Osteocyte (in vitro differentiated cells): Measurements from ENCODE around the gene USP34. TPM values are rescaled to one million over a fixed set of nuclear protein-coding genes. Genes with fewer than 3 reads are reported as not detected.

Experiments
- DNase-seq: peaks from one replicate; pipeline ENCODE4 v3.0.0; 2021; ENCODE audit warnings: mixed read lengths; ENCODE audit not compliant: unreplicated experiment; ENCODE audit errors: extremely low spot score
- H3K27ac Mint-ChIP-seq: one replicate; pipeline ENCODE4 v1.8.0; 2021; ENCODE audit warnings: mild to moderate bottlenecking, mixed read lengths; ENCODE audit not compliant: unreplicated experiment
- H3K27me3 Mint-ChIP-seq: one replicate; pipeline ENCODE4 v1.8.0; 2021; ENCODE audit warnings: mixed read lengths; ENCODE audit not compliant: unreplicated experiment
- H3K36me3 Mint-ChIP-seq: one replicate; pipeline ENCODE4 v1.8.0; 2021; ENCODE audit warnings: mixed read lengths; ENCODE audit not compliant: unreplicated experiment
- H3K4me1 Mint-ChIP-seq: one replicate; pipeline ENCODE4 v1.8.0; 2021; ENCODE audit warnings: mixed read lengths; ENCODE audit not compliant: unreplicated experiment
- H3K4me3 Mint-ChIP-seq: one replicate; pipeline ENCODE4 v1.8.0; 2021; ENCODE audit warnings: mild to moderate bottlenecking, moderate library complexity, mixed read lengths; ENCODE audit not compliant: unreplicated experiment
- H3K9me3 Mint-ChIP-seq: one replicate; pipeline ENCODE4 v1.8.0; 2021; ENCODE audit warnings: mixed read lengths; ENCODE audit not compliant: unreplicated experiment
- total RNA-seq: library from RNA; stranded (reverse); gene quantifications from 2 replicates; pipeline ENCODE4 v1.2.1, GENCODE V29; 2021
- TF ChIP-seq, protein P1 (sequence below): fragments of 200-600 bp; sonication (generic); IDR thresholded peaks from 2 replicates; pipeline ENCODE4 v1.5.0; 2021; ENCODE audit warnings: antibody characterized with exemption, mild to moderate bottlenecking, moderate library complexity

The USP34 gene
- total RNA-seq, 1 donor from 2014 or later, result 111 TPM

GRCh38 chr2:61185231-61185728 is 285.6 kb downstream of the USP34 start:
- no peaks in the 10 kb centered on the region for H3K27me3 Mint-ChIP-seq
- TF ChIP-seq, protein P1, sequence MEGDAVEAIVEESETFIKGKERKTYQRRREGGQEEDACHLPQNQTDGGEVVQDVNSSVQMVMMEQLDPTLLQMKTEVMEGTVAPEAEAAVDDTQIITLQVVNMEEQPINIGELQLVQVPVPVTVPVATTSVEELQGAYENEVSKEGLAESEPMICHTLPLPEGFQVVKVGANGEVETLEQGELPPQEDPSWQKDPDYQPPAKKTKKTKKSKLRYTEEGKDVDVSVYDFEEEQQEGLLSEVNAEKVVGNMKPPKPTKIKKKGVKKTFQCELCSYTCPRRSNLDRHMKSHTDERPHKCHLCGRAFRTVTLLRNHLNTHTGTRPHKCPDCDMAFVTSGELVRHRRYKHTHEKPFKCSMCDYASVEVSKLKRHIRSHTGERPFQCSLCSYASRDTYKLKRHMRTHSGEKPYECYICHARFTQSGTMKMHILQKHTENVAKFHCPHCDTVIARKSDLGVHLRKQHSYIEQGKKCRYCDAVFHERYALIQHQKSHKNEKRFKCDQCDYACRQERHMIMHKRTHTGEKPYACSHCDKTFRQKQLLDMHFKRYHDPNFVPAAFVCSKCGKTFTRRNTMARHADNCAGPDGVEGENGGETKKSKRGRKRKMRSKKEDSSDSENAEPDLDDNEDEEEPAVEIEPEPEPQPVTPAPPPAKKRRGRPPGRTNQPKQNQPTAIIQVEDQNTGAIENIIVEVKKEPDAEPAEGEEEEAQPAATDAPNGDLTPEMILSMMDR, result no peak
- H3K27ac Mint-ChIP-seq, result peak overlapping the region; percentile 12
- H3K9me3 Mint-ChIP-seq, result no peaks in the 10 kb centered on the region
- no peak overlapping the region for H3K4me3 Mint-ChIP-seq
- no peak for DNase-seq
- H3K36me3 Mint-ChIP-seq, result peaks cover 72% of the 10 kb centered on the region
- peaks cover 25% of the 10 kb centered on the region for H3K4me1 Mint-ChIP-seq

DNA sequence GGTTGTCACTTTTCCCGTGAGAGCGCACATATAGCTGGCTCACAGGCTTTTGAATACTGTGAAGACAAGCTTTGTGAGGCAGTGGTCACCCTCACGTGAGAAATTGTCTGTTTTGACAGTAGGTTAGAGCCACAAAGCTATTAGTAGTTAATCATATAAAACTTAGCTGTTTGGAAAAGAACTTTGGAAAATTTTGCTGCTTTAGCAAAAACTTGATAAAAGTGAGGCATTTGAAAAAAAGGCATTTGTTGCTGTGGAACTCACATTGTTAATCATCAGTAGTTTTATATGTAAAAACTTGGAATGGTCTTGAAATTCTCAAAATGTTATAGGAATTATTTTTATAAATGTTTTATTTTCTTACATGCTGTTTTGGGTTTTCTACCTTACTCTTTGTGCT is 286.6 kb downstream of the USP34 start:
- Mint-ChIP-seq H3K27me3 (no peaks in the 10 kb centered on the region), H3K4me3 (no peak overlapping the region), H3K27ac (peak overlapping the region; percentile 11), H3K4me1 (peaks cover 35% of the 10 kb centered on the region), H3K36me3 (peaks cover 63% of the 10 kb centered on the region), H3K9me3 (no peaks in the 10 kb centered on the region)
- no peak for DNase-seq
- TF ChIP-seq, protein P1, result no peak

GRCh38 chr2:61183795-61184194 is 287.1 kb downstream of the USP34 start:
- H3K27ac Mint-ChIP-seq, result peak overlapping the region; percentile 11
- peaks cover 61% of the 10 kb centered on the region for H3K36me3 Mint-ChIP-seq
- H3K27me3 Mint-ChIP-seq, result no peaks in the 10 kb centered on the region
- H3K4me1 Mint-ChIP-seq, result peaks cover 40% of the 10 kb centered on the region
- H3K4me3 Mint-ChIP-seq, result no peak overlapping the region
- TF ChIP-seq, protein P1, result no peak
- DNase-seq, result no peak
- no peaks in the 10 kb centered on the region for H3K9me3 Mint-ChIP-seq

DNA sequence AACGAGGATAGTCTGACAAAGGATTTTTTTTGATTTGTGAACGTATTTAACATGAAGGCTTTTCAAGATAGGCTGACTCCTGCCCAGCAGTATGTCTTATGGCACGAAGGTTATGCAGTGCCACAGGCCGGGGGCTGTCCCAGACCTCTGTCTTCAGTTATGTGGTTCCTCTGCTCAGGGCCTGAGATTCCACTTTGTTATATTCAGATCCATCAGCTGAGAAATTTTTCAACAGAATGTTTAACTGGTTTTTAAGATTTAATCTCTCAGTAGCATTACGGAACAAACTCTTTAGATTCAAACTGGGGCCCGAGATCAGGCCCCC is 288.9 kb downstream of the USP34 start:
- H3K4me1 Mint-ChIP-seq, result peaks cover 49% of the 10 kb centered on the region
- H3K27ac Mint-ChIP-seq, result no peak overlapping the region
- no peaks in the 10 kb centered on the region for H3K27me3 Mint-ChIP-seq
- no peaks in the 10 kb centered on the region for H3K9me3 Mint-ChIP-seq
- no peak overlapping the region for H3K4me3 Mint-ChIP-seq
- H3K36me3 Mint-ChIP-seq, result peaks cover 44% of the 10 kb centered on the region
- TF ChIP-seq, protein P1, result no peak
- no peak for DNase-seq

- Mint-ChIP-seq H3K36me3 (peaks cover 39% of the 10 kb centered on the region), H3K4me1 (peaks cover 53% of the 10 kb centered on the region), H3K27ac (peak overlapping the region; percentile 12), H3K4me3 (no peak overlapping the region), H3K9me3 (no peaks in the 10 kb centered on the region), H3K27me3 (no peaks in the 10 kb centered on the region)
- TF ChIP-seq, protein P1, result no peak
- DNase-seq, result no peak
These were observed 289.4 kb downstream of the USP34 start for GRCh38 chr2:61181382-61182058.
